GM18511 (cell line): ENCODE data around the gene VPS26B.
"Not testable (repeated sequence)": the region's sequence is repeated elsewhere in the genome, so short reads cannot be mapped to it uniquely, and the experiment has no call there.

ENCODE experiments used
- ATAC-seq: cut with Tn5 transposase; IDR thresholded peaks from one replicate; pipeline ENCODE4 v1.9.1; 2021; ENCODE audit warnings: mild to moderate bottlenecking, moderate library complexity; ENCODE audit not compliant: unreplicated experiment

Gene VPS26B

DNA sequence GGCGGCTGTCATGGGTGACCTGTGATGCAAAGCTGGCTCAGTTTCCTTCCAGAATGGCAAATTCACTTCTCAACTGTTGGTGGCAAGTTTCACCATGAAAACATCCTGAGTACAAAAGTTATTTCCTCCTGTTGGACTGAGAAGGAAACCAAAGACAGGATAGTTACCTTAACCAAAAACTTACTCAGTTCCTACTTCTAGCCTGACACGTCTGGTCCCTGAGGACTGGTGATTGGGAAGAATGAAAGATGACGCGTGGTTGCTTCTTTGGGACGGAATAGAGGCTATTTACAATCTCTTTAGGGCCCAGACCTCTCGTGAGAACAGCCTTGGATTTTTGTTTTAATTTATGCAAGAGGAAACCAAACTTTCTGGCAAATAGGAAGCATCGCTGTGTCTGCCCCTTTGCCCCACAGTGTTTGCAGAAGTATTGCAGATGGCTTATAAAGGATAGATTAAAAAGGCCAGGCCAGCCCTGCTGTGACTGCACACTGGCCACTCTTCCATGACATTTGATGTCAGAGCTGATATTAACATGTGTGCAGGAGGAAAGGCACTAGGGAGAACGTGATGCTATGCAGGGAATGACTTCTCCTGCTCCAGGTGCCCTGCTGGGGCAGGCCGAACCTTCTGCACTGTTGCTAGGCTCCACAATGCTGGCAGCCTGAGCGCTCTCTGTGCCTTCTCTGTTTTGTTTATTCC is 7.6 kb downstream of the VPS26B start:
- ATAC-seq = peak; percentile 30

DNA sequence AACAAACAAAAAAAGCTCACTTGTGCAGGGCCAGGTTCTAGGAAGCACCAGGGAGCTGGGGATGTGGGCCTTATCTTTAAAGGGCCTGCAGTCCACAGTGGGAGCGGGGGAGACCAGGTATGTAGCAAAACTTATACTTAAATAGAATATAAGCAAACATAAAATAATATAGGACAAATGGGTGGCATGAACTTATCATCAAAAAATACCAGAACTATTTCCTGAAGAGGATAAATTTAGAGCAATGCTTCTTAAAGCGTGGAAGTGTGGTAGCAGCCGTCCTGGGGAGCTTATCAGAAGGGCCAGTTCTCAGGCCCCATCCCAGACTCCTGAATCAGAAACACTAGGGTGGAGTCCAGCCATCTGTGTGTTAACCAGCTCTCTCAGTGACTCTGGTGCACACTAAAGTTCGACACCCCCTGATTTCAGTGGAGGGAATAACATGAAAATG is 9.3 kb downstream of the VPS26B start:
- ATAC-seq = no peak

DNA sequence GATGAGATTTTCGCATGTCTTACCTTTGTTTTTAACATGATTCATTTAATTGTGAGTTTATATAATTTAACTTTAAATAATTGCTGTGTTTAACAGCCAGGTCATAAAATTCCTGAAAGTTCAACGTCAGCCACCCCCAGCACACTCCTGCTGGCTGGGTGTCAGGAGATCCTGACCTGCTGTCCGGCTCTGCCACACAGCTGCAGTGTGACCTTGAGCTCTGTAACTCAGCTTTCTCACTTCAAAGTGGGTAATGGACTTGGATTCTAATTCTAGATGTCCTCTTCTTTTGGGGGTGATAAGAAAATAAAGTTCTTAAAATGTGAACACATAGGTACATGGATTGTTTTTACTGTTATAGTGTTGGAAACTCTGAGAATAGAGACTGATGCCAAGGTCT is 10.9 kb downstream of the VPS26B start:
- ATAC-seq = no peak

DNA sequence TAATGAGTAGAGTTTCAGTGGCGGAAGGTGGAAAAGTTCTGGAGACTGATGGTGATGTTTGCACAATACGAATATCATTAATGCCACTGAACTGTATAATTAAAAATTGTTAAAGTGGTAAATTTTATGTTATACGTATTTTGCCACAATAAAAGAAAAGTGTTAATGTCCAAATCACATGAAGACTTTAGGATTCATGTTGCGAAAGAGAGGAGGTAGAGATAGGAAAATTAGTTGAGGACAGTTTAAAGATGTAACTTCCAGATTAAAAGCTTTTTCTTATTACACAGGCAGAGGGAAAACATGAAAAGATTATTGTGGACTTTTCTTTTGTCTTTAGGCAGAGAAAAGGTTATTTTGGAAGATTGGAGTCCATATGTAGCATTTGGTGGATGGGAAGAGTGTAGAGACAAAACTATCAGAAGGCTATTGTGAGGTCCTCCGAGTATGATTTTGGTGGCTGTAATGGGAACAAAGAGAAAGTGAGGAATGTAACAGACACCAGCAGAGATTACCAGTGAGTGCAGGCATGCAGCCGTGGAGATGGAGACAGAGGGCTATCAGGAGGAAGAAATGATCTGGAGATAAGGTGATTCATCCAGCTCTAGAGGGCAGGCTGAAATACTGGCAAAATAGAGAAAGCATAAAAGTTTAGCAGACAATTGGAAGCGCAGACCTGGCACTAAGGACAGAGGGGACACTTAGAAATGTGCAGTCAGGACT is 12.5 kb downstream of the VPS26B start:
- no peak for ATAC-seq

DNA sequence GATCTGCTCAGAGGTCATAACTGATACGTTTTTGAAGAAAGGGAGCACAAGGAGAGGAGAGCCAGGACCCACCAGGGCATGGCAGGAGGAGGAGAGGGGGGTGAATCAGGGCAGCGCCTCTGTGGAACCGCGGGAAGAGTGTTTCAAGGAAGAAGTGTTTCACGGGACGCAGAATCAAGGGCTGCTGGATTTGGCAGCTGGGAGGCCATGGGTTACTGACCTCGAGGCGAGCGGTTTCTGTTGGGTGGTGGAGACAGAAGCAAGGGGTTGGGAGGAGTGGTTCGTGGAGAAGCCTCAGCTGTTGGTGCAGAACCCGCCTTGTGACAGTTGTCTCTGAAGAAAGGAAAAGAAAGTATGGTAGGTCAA is 13.1 kb downstream of the VPS26B start:
- no peak for ATAC-seq

DNA sequence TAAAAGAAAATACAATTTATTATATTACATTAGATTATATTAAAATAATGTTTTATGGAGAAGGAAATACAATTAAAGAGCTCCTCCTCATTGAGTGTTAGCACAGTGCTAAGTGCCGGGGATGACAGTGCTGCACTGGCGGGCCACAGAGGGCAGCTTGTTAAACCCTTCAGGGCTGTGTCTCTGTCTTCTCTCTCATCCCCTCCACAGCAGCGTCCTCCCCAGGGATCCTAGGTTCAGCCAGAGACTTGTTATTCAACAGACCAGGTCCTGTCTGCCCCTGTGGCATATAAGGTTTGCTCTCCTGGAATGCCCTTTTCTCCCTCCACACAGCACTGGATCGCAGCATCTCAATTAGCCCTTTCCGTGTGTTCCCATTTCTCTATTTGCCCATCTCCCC is 14.5 kb downstream of the VPS26B start:
- ATAC-seq = no peak

DNA sequence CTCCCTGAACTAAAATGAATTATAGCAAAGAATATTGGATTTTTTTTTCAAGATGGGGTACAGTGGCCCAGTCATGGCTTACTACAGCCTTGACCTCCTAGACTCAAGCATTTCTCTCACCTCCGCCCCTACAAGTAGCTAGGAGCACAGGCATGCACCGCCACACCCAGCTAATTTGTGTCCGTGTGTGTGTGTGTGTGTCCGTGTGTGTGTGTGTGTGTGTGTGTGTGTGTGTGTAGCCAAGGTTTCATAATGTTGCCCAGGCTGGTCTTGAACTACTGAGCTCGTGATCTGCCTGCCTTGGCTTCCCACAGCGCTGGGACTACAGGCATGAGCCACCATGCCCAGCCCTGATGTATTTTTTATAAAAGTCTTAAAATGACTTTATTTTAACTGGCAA is 16.1 kb downstream of the VPS26B start:
- ATAC-seq = no peak

DNA sequence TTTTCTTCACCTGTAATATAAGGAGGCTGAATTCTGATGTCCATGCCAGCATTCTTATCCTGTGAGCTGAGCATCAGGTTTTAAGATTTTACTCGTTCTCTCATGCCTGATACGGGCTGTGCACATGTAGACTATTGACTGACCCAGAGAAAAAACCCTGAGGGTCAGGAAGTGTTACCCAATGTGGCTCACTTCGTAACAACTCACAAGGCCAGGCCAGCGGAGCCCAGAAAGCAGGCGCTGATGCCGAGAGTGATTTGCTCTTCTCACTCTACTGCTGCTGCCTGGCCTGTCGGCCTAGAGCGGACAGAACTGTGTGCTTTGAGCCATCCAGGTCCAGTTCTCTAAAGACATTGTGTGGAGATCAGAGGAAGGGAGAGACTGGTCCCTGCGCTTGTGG is 17.9 kb downstream of the VPS26B start:
- ATAC-seq = no peak

DNA sequence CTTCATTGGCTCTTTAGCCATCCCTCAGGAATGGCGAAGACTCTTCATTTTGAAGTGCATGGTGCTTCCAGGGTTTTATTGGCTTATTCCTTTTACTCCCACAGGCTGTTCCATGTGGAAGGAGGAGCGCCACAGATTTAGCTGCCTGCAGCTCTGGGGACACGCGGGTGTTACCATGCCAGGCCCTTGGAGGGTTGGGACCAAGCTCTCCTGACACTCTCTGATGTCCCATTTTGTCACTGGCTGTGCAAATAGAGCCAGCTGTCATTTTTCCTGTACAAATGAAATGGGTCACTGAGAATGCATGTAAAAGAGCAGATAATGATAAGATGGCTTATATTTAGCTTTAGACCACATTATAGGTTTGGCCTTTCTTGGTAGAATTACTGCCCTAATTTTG is 19.4 kb downstream of the VPS26B start:
- no peak for ATAC-seq

DNA sequence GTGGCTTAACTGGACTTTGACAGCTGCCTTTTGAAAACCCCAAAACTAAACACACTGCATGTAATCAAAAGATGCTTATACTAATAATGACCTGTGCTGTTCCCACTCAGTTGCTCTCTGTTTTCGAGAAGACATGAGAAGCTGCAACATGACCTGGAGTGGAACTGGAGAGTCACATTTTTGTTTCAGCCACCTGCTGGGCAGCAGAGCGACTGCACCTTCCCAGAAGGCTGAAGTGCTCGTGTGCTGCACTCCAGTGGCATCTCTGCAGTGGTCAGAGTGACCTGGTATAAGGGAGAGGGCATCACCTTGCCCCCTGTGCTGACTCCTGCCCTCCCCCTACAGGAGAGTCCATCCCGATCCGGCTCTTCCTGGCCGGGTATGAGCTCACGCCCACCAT is 20.1 kb downstream of the VPS26B start:
- peak; percentile 89 for ATAC-seq

DNA sequence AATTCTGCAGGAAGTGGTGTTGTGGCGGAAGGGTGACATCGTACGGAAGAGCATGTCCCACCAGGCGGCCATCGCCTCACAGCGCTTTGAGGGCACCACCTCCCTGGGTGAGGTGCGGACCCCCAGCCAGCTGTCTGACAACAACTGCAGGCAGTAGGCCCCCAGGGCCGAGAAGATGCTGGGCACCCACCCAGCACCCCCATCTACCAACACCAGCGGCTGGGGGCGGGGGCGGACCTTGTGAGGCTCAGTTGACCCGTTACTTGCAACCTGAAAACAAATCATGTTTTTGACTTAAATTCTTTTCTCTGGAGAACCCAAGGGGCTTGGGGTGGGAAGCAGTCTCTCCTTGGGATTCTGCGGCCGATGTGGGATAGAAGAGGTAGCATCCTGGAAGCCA is 21.0 kb downstream of the VPS26B start:
- ATAC-seq = no peak

DNA sequence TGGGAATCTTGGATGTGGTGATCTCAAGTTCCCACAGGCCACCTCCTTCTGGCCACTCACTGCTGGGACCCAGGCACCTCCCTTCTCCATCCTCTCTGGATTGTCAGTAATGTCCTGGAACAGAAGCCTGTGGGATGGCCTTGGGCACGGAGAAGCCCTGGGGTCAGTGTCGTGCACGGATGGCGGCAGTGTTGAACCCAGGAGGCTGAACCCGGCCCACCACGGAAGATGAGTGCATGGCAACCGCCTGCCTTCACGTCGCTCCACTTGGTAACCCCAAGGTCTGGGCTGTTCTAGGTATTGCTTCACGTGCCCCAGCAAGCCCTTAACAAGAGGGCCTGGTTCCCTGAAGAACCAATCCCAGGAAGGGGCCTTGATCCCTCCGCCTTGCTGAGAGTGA is 21.6 kb downstream of the VPS26B start:
- ATAC-seq = no peak

DNA sequence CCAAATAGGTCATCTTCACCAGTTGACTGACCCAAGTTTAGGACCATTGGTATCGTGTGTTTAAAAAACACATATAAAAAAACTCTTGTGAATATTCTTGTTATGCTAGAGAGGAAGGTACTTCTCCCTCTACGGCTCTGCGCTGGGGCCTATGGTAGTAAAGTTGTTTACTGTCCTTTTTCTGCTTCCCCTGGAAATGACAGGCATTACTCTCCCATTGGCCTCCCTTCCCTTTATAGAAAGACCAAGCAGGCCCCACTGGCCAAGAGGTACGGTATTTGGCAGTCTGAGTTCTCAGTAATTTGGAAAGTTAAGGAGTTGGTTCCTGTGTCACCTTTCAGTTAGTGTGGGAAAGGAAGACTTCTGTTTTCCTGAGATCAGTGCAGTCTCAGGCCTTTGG is 22.2 kb downstream of the VPS26B start:
- ATAC-seq = no peak

DNA sequence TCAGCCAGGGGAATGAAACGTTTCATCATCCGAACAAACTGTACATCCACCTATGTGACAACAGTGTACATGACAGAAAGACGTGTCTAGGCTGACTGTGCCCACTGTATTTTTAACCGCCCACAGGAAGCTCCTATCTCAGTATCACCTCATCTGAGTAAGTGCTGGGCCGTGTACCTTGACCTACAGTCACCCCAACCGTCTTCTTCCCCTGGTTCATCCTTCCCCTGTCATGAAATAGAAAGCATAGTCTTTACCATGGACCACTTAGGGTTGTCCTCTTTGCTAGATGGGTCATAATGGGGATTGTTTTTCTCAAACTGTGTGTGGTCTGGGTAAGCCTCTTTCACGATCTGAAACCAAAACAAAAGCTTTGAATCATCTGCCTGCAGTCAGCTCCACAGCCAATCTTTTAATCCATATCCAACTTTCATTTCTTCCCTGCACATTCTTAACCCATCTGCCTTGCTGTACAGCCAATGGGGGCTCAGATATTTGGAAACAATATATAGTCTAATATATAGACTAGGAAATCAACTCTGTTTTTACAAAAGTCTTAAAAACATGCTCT is 24.5 kb downstream of the VPS26B start:
- no peak for ATAC-seq

DNA sequence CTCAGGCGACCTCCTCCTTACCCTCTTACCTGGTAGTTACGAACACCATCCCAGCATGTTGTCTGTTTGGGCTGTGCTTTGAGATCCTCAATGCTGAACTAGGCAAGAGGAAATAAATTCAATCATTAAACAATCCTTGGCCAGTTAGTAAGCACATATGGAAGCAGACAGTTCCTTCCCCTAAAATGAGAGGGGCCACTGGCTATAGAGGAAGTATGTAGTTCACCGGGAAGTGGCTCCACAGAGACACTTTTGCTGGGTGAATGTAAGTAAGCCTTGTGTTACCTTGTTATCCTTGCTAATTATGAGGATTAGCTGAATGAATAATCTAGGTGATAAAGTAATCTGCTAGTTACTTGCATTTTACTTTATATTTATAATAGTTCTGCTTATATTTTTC is 25.8 kb downstream of the VPS26B start:
- no peak for ATAC-seq

DNA sequence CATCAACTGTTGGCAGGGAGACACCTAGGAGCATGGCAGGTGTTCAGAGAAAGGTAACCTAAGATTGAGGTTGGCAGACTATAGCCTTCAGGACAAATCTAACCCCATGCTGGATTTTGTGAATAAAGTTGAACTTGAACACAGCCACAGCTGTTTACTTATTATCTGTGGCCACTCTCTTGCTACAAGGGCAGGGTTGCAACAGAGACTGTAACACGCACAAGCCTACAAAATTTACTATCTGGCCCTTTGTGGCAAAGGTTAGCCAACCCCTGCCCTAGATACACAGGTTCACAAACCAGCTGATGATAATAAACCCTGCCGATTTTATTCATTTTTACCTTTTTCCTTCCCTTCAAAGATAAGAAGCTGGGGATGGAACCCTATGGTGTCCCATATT is 26.2 kb downstream of the VPS26B start:
- ATAC-seq = no peak

DNA sequence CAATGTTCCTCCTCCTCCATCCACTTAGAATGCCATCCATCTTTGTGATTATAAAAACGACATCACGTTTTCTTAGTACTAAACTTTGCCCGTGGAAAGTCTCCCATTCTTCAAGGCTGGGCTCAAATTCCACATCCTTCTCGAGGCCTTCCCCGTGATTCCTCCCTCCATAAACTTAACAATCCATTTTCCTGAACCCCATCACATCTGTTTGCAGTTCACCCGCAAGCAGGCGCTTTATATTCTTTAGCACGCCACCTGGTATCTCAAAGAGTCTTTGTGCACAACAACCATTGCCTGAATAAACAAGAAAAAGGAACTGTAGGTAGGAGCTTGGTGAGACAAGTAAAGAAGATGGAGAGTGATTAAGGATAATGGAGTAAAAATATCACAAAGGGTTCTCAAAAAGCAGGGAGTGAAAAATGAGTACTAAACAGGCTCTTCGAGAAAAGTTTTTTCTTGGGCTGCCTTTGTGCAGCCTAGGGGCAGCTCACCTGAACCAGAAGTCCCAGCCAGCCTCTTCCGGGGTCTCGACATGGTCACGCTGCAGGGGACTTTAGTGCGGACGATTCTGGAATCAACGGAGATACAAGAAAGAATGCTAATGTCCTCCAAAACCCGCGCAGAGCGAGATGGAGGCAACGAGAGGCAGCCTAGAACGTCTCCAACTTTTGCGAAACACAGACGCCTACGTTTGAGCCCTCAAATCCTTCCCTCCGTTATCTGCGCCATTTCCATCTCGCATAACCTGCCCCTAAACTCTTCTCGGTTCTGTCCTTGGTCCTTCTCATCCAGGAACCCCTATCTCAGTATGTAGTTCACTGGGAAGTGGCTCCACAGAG is 28.1 kb downstream of the VPS26B start:
- peak; percentile 42 for ATAC-seq

DNA sequence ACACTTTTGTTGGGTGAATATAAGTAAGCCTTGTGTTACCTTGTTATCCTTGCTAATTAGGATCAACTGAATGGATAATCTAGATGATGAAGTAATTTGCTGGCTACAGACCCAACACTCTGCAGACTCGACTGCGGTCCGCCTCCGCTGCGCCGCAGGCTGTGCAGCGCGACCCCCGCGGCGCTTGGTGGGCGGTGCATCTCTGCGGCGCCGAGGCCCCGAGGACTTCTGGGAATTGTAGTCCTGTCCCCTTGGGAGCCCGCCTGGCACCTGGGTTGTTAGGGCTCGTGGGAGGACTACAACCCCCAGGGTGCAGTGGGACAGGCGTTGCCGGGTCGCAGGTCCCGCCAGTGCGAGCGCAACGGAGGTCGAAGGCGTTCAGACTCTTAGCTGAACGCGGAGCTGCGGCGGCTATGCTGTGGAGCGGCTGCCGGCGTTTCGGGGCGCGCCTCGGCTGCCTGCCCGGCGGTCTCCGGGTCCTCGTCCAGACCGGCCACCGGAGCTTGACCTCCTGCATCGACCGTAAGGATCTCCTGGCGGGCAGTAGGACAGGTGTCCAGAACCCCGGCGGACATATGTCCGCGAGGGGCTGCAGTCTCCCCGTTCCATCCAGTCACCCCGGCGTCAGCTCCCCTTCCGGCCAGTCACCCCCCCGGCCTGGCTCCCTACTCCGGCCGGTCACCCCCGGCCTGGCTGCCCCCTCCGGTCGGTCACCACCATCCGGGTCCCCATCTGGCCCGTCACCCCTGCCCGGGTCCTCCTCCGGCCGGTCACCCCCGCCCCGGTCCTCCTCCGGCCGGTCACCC is 28.9 kb downstream of the VPS26B start, which contains the start of the genes ACAD8 and THYN1:
Gene ACAD8, plus strand, starts transcription at position 381 of the 806 bp plus-strand sequence. Its CDS starts 33 bp downstream, at position 414.
Gene THYN1, minus strand, starts transcription at position 165 of the 806 bp plus-strand sequence. CDS start 470 bp downstream, outside the sequence.
- peak; percentile 99 for ATAC-seq

DNA sequence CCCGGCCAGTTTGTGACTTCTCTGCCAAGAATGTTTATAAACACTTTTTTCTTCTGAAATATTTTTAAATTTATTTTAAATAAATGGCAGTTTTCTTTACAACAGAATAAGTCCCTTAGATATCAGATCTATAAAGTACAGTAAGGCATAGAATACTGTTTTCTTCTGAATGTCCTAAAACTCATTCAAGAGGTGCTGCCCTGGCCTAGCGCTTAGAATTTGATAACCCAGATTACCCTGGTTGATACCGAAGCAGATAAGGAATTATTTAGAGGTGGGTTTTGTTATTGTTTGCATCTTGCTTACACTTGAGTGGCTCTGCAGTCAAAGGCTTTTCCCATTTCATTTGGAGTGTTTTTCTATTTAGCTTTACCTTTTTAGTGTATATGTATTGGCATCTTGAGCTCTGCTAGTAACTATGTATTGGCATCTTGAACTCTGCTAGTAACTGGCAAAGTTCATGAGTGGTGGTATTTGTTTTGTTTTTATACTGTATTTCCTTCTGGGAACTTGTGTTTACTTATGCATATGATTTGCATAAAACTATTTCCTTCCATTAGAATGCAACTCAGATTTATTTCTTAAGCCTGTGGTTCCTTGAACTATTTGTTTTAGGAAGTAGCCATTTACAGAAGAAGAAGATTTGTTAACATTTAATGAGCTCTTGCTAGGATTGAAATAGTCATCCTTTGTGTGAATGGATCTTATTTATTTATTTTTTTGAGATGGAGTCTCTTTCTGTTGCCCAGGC is 30.1 kb downstream of the VPS26B start:
- no peak for ATAC-seq

DNA sequence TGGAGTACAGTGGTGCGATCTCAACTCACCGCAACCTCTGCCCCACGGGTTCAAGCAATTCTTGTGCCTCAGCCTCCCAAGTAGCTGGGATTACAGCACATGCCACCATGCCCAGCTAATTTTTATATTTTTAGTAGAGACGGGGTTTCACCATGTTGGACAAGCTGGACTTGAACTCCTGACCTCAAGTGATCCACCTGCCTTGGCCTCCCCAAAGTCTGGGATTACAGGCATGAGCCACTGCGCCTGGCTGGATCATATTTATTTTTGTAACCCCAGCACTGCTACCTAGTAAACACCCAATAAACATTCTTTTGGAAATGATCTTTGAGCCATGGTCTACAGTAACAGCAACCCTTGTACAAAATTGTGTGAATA is 30.7 kb downstream of the VPS26B start:
- ATAC-seq = not testable (repeated sequence)
